ENCODE measurements around the gene GRM1.

GRCh38 chr6:146300521-146300920 lies 271.7 kb downstream of the GRM1 start:
- TF ChIP-seq CTCF (IDR thresholded peaks at IDR 0.05) (no peak), POLR2AphosphoS5 (IDR thresholded peaks at IDR 0.05) (no peak), POLR2A (IDR thresholded peaks at IDR 0.05) (no peak)
